ENCODE measurements around the gene FAM120C. TPM values are rescaled to one million over a fixed set of nuclear protein-coding genes. Genes with fewer than 3 reads are reported as not detected.

The FAM120C gene
- total and polyA plus RNA-seq, 10 of the 15 experiments (the other 5 are each of a cell fraction or from before 2014, with no cell fraction given), result 1.3 to 9.8 (median 4.9) TPM

- Histone ChIP-seq H3K27ac (ENCODE audit: control insufficient read depth, insufficient read depth) (no peak overlapping the region), H3K36me3 (ENCODE audit: control insufficient read depth in 2 of 2, insufficient read depth in 2 of 2, low read length in 1 of 2) (no peaks in the 10 kb centered on the region), H3K4me2 (ENCODE audit: control insufficient read depth, insufficient read depth) (no peak overlapping the region), H3K9me3 (replicated peaks; ENCODE audit: control insufficient read depth, insufficient read depth, low read length) (no peaks in the 10 kb centered on the region), H3K79me2 (ENCODE audit: control insufficient read depth, insufficient read depth, low read length) (peaks cover 6% of the 10 kb centered on the region), H3K9ac (ENCODE audit: control insufficient read depth, insufficient read depth, low read length) (no peak overlapping the region), H3K4me3 (no peak overlapping the region), H4K20me1 (ENCODE audit: control insufficient read depth, insufficient read depth) (no peaks in the 10 kb centered on the region), H3K27me3 (replicated peaks in 1 of 2; ENCODE audit: control insufficient read depth in 2 of 2, insufficient read depth in 2 of 2, low read length in 1 of 2) (no peaks in the 10 kb centered on the region), H3K4me1 (ENCODE audit: control insufficient read depth, insufficient read depth, low read length) (peaks cover 4% of the 10 kb centered on the region; the same call in 1 of the 2 replicates), H2AFZ (ENCODE audit: control insufficient read depth, low read depth, low read length) (no peak overlapping the region)
- no TSS peak for BruUV-seq (replicated peaks)
- DNase-seq (ENCODE audit: low read depth, low spot score) (no peak), FAIRE-seq (no peak), ATAC-seq (no peak)
- RAD21 ChIA-PET (ENCODE audit: unreplicated experiment), result no interaction called here
- in situ Hi-C loops (cut with MboI), result no loop called here
- CTCF ChIA-PET, result no interaction called here
- POLR2A ChIA-PET, result no interaction called here
- 0% methylated on average over 1 of the region's 1 CpG for WGBS (ENCODE audit: insufficient coverage, insufficient replicate concordance, low lambda C conversion rate, missing lambda C conversion rate)
- TF ChIP-seq FOS (IDR thresholded peaks at IDR 0.05; ENCODE audit: borderline replicate concordance, extremely low read depth, insufficient read length), result no peak
- TF ChIP-seq BCL11A (IDR thresholded peaks at IDR 0.05; ENCODE audit: low read depth, low read length), result no peak
- no peak for TF ChIP-seq SRF (IDR thresholded peaks at IDR 0.05; ENCODE audit: low read depth in 2 of 2, low read length in 2 of 2)
- TF ChIP-seq PML (IDR thresholded peaks at IDR 0.05; ENCODE audit: low read length), result no peak
- no peak for TF ChIP-seq KLF5 (IDR thresholded peaks at IDR 0.05; ENCODE audit: partially characterized antibody)
- TF ChIP-seq KAT2A (conservative IDR thresholded peaks at IDR 0.05; ENCODE audit: control insufficient read depth, low read depth, low read length), result no peak
- TF ChIP-seq ZBTB33 (IDR thresholded peaks at IDR 0.05), result no peak
- no peak for TF ChIP-seq USF1 (IDR thresholded peaks at IDR 0.05; ENCODE audit: borderline replicate concordance, extremely low read length, insufficient read depth, low read depth, low read length)
- TF ChIP-seq SREBF2 (IDR thresholded peaks at IDR 0.05; ENCODE audit: low read length), result no peak
- no peak for TF ChIP-seq CBFB (IDR thresholded peaks at IDR 0.05; ENCODE audit: low read depth)
- TF ChIP-seq POLR2A (IDR thresholded peaks at IDR 0.05; ENCODE audit: low read depth, low read length), result no peak
- no peak for TF ChIP-seq IRF4 (IDR thresholded peaks at IDR 0.05; ENCODE audit: low read depth, low read length)
- TF ChIP-seq ESRRA (IDR thresholded peaks at IDR 0.05; ENCODE audit: low read length), result no peak
- no peak for TF ChIP-seq SUPT20H (IDR thresholded peaks at IDR 0.05; ENCODE audit: borderline replicate concordance, control insufficient read depth, low read depth, low read length)
- no peak for TF ChIP-seq ATF7 (IDR thresholded peaks at IDR 0.05; ENCODE audit: low read depth)
- TF ChIP-seq IRF5 (IDR thresholded peaks at IDR 0.05; ENCODE audit: borderline replicate concordance), result no peak
- no peak for TF ChIP-seq SMAD1 (IDR thresholded peaks at IDR 0.05; ENCODE audit: low read depth, partially characterized antibody)
- SMC1A ChIA-PET (ENCODE audit: uncharacterized antibody, unreplicated experiment), result no interaction called here
- intact Hi-C loops (cut with micrococcal nuclease; ENCODE audit: unreplicated experiment), result no loop called here
These were observed 134.6 kb downstream of the FAM120C start for GRCh38 chrX:54048412-54048811.

All from GM12878 (cell line).